ENCODE results near the gene WDR3.
"Not testable (repeated sequence)": the region's sequence is repeated elsewhere in the genome, so short reads cannot be mapped to it uniquely, and the experiment has no call there.

Gene WDR3

GRCh38 chr1:117929343-117930172 is at the start of gene WDR3, which contains the start of gene GDAP2:
Gene WDR3, plus strand, starts transcription at chr1:117929739. Its CDS starts 3,581 bp downstream, at chr1:117933320.
Gene GDAP2, minus strand, starts transcription at chr1:117929621. Its CDS starts 9,264 bp downstream, at chr1:117920357.
- FAIRE-seq (peak; percentile 81), DNase-seq (ENCODE audit: low spot score) (peak; percentile 87)

- DNase-seq (ENCODE audit: low spot score) = no peak
- peak; percentile 35 for FAIRE-seq
Observed at GRCh38 chr1:117883616-117884015, 45.9 kb upstream of the WDR3 start.

GRCh38 chr1:117886101-117886795 is 43.3 kb upstream of the WDR3 start:
- FAIRE-seq = no peak
- DNase-seq (ENCODE audit: low spot score) = no peak

- no peak for DNase-seq (ENCODE audit: low spot score)
- FAIRE-seq = no peak
Observed at GRCh38 chr1:117890452-117890851, 39.1 kb upstream of the WDR3 start.

- DNase-seq (ENCODE audit: low spot score) (no peak), FAIRE-seq (no peak)
Observed at GRCh38 chr1:117892512-117892911, 37.0 kb upstream of the WDR3 start.

- DNase-seq (ENCODE audit: low spot score) = no peak
- FAIRE-seq = no peak
Observed at GRCh38 chr1:117894078-117894477, 35.5 kb upstream of the WDR3 start.

GRCh38 chr1:117895482-117896114 is 33.9 kb upstream of the WDR3 start:
- FAIRE-seq (peak; percentile 74), DNase-seq (ENCODE audit: low spot score) (peak; percentile 61)

- no peak for DNase-seq (ENCODE audit: low spot score)
- no peak for FAIRE-seq
Observed at GRCh38 chr1:117897551-117897950, 32.0 kb upstream of the WDR3 start.

GRCh38 chr1:117899801-117900200 is 29.7 kb upstream of the WDR3 start:
- FAIRE-seq = no peak
- no peak for DNase-seq (ENCODE audit: low spot score)

GRCh38 chr1:117902944-117903343 is 26.6 kb upstream of the WDR3 start:
- no peak for FAIRE-seq

GRCh38 chr1:117904485-117904884 is 25.1 kb upstream of the WDR3 start:
- no peak for FAIRE-seq
- no peak for DNase-seq (ENCODE audit: low spot score)

More at GRCh38 chr1:117902944-117903343, 26.6 kb upstream of the WDR3 start:
- DNase-seq (ENCODE audit: low spot score) = no peak

GRCh38 chr1:117905019-117905418 is 24.5 kb upstream of the WDR3 start:
- FAIRE-seq (no peak), DNase-seq (ENCODE audit: low spot score) (no peak)

GRCh38 chr1:117911051-117911450 is 18.5 kb upstream of the WDR3 start:
- no peak for FAIRE-seq
- no peak for DNase-seq (ENCODE audit: low spot score)

- no peak for DNase-seq (ENCODE audit: low spot score)
- FAIRE-seq = no peak
Observed at GRCh38 chr1:117919376-117919775, 10.2 kb upstream of the WDR3 start.

- DNase-seq (ENCODE audit: low spot score) (no peak), FAIRE-seq (no peak)
Observed at GRCh38 chr1:117921991-117922390, 7.5 kb upstream of the WDR3 start.

GRCh38 chr1:117922717-117923116 is 6.8 kb upstream of the WDR3 start:
- FAIRE-seq; DNase-seq (ENCODE audit: low spot score): not testable (repeated sequence)

- DNase-seq (ENCODE audit: low spot score) = no peak
- no peak for FAIRE-seq
Observed at GRCh38 chr1:117925981-117926380, 3.6 kb upstream of the WDR3 start.

- FAIRE-seq (no peak), DNase-seq (ENCODE audit: low spot score) (peak; percentile 40)
Observed at GRCh38 chr1:117928881-117929342, 627 bp upstream of the WDR3 start.

- FAIRE-seq (no peak), DNase-seq (ENCODE audit: low spot score) (no peak)
Observed at GRCh38 chr1:117930173-117930447, 571 bp downstream of the WDR3 start.

GRCh38 chr1:117930484-117930883 is 945 bp downstream of the WDR3 start:
- no peak for DNase-seq (ENCODE audit: low spot score)
- FAIRE-seq = no peak

- no peak for FAIRE-seq
- no peak for DNase-seq (ENCODE audit: low spot score)
Observed at GRCh38 chr1:117932576-117932975, 3.0 kb downstream of the WDR3 start.

- DNase-seq (ENCODE audit: low spot score) (no peak), FAIRE-seq (no peak)
Observed at GRCh38 chr1:117933769-117934168, 4.2 kb downstream of the WDR3 start.
